MCF 10A (cell line): ENCODE measurements around the gene HOMEZ. TPM values are rescaled to one million over a fixed set of nuclear protein-coding genes. Genes with fewer than 3 reads are reported as not detected.

Source experiments
- BruUV-seq: library from RNA; stranded (reverse); fragments of 400-500 nt; replicated peaks from 2 replicates; lab custom pipeline; 2021; lab: Mats Ljungman, UMichigan
- CTCF ChIA-PET: fragments of 300-600 bp; sonication (Branson Sonifier 250); formaldehyde crosslinking; extraction: SDS; loops from one replicate; lab custom pipeline; 2021; ENCODE audit warnings: antibody characterized with exemption, inconsistent platforms; lab: Yijun Ruan, JAX
- POLR2A ChIA-PET: fragments of 300-600, 350-650 bp; sonication (Branson Sonifier 250); formaldehyde crosslinking; extraction: SDS; loops from one replicate; lab custom pipeline; 2020; ENCODE audit warnings: antibody characterized with exemption, inconsistent platforms; lab: Yijun Ruan, JAX
- DNase-seq: peaks from one replicate; pipeline ENCODE4 v3.0.0-alpha.2; 2018; ENCODE audit not compliant: unreplicated experiment
- H3K27ac Mint-ChIP-seq: one replicate; pipeline ENCODE4 v1.8.0; 2022; ENCODE audit warnings: mild to moderate bottlenecking, low read depth, mixed read lengths; ENCODE audit not compliant: unreplicated experiment
- H3K27me3 Mint-ChIP-seq: one replicate; pipeline ENCODE4 v1.8.0; 2022; ENCODE audit warnings: mixed read lengths; ENCODE audit not compliant: insufficient read depth, unreplicated experiment
- H3K36me3 Mint-ChIP-seq: one replicate; pipeline ENCODE4 v1.8.0; 2022; ENCODE audit warnings: mild to moderate bottlenecking, moderate library complexity, mixed read lengths; ENCODE audit not compliant: insufficient read depth, unreplicated experiment
- H3K4me1 Mint-ChIP-seq: one replicate; pipeline ENCODE4 v1.8.0; 2022; ENCODE audit warnings: mixed read lengths; ENCODE audit not compliant: insufficient read depth, unreplicated experiment
- H3K4me3 Mint-ChIP-seq: one replicate; pipeline ENCODE4 v1.8.0; 2022; ENCODE audit warnings: mild to moderate bottlenecking, moderate library complexity, mixed read lengths; ENCODE audit not compliant: unreplicated experiment
- H3K9me3 Mint-ChIP-seq: one replicate; pipeline ENCODE4 v1.8.0; 2022; ENCODE audit warnings: mixed read lengths; ENCODE audit not compliant: unreplicated experiment
- CTCF ChIP-seq: fragments of 200-600 bp; IDR thresholded peaks from one replicate; pipeline ENCODE4 v1.8.0; 2022; ENCODE audit warnings: antibody characterized with exemption, mild to moderate bottlenecking; ENCODE audit not compliant: unreplicated experiment
- intact Hi-C: fragments of 100-400 bp; cut with micrococcal nuclease; formaldehyde crosslinking; loops from 2 replicates; pipeline ENCODE4 v1.14.1; 2022
- total RNA-seq: library from RNA; stranded (reverse); gene quantifications from 2 replicates; pipeline ENCODE4 v1.2.3, GENCODE V29; 2022

The HOMEZ gene
- total RNA-seq, 1 experiment from 2014 or later = 9.3 TPM

GRCh38 chr14:23307146-23307530 lies 21.2 kb upstream of the HOMEZ start:
- no peak for DNase-seq
- H3K27ac Mint-ChIP-seq = peak overlapping the region; percentile 88
- ChIA-PET CTCF (interaction anchor here (0.6 to 3.9 kb wide), 9 partner anchors 9 to 646 kb away, joined by 3 to 30 read pairs (median 3); partner anchors contain the start of genes DHRS4 and PABPN1), POLR2A (interaction anchor here (0.6 to 14.7 kb wide), 15 partner anchors 12 to 840 kb away, joined by 3 to 339 read pairs (median 4); partner anchors contain the start of genes ACIN1, C14orf119, HOMEZ and PABPN1)
- no peaks in the 10 kb centered on the region for H3K9me3 Mint-ChIP-seq
- peaks cover 40% of the 10 kb centered on the region for H3K36me3 Mint-ChIP-seq
- no TSS peak for BruUV-seq
- intact Hi-C loops = loop anchor here (2.0 kb wide), 1 partner anchor 14 kb away; the partner anchor contains the start of gene PABPN1
- peak overlapping the region; percentile 98 for H3K4me3 Mint-ChIP-seq
- no peaks in the 10 kb centered on the region for H3K27me3 Mint-ChIP-seq
- H3K4me1 Mint-ChIP-seq = peaks cover 26% of the 10 kb centered on the region
- TF ChIP-seq CTCF = no peak

GRCh38 chr14:23306412-23307145 lies 20.6 kb upstream of the HOMEZ start, which contains the start of gene BCL2L2:
BCL2L2 (plus strand) TSS chr14:23306833; CDS start chr14:23307768, 935 bp downstream.
- no TSS peak for BruUV-seq
- H3K27me3 Mint-ChIP-seq = no peaks in the 10 kb centered on the region
- H3K36me3 Mint-ChIP-seq = peaks cover 36% of the 10 kb centered on the region
- no peak for TF ChIP-seq CTCF
- H3K27ac Mint-ChIP-seq = peak within 1 kb of the TSS; percentile 88
- POLR2A ChIA-PET = interaction anchor here (0.6 to 14.7 kb wide), 22 partner anchors 13 to 1747 kb away, joined by 3 to 339 read pairs (median 4); partner anchors contain the start of genes ACIN1, C14orf119, DHRS4 and HOMEZ
- CTCF ChIA-PET = interaction anchor here (0.6 to 3.9 kb wide), 13 partner anchors 8 to 647 kb away, joined by 3 to 30 read pairs (median 3); partner anchors contain the start of genes DHRS4 and PABPN1
- intact Hi-C loops = loop anchor here (2.0 kb wide), 1 partner anchor 14 kb away; the partner anchor contains the start of gene PABPN1
- no peaks in the 10 kb centered on the region for H3K9me3 Mint-ChIP-seq
- peaks cover 26% of the 10 kb centered on the region for H3K4me1 Mint-ChIP-seq
- peak; percentile 92 for DNase-seq
- peak within 1 kb of the TSS; percentile 98 for H3K4me3 Mint-ChIP-seq

- peaks cover 29% of the 10 kb centered on the region for H3K4me1 Mint-ChIP-seq
- peaks cover 11% of the 10 kb centered on the region for H3K36me3 Mint-ChIP-seq
- H3K27ac Mint-ChIP-seq = peak within 1 kb of the TSS; percentile 97
- H3K27me3 Mint-ChIP-seq = no peaks in the 10 kb centered on the region
- intact Hi-C loops = no loop called here
- no peaks in the 10 kb centered on the region for H3K9me3 Mint-ChIP-seq
- no TSS peak for BruUV-seq
- POLR2A ChIA-PET = interaction anchor here (0.5 to 14.7 kb wide), 21 partner anchors 9 to 843 kb away, joined by 3 to 339 read pairs (median 4); partner anchors contain the start of genes ACIN1, C14orf119, EMC9 and HOMEZ
- no peak for TF ChIP-seq CTCF
- DNase-seq = peak; percentile 64
- H3K4me3 Mint-ChIP-seq = peak within 1 kb of the TSS; percentile 95
- CTCF ChIA-PET = interaction anchor here (0.6 to 6.4 kb wide), 16 partner anchors 8 to 1968 kb away, joined by 3 to 49 read pairs (median 5); partner anchors contain the start of gene PABPN1
These were observed 16.6 kb upstream of the HOMEZ start, which contains the start of gene PPP1R3E for GRCh38 chr14:23302290-23303225. PPP1R3E (minus strand) TSS chr14:23302859; CDS start chr14:23302576, 283 bp downstream.
